CD4-positive, alpha-beta T cell treated with Interferon alpha-2 for 1 hour (primary cell): ENCODE results near the gene WRNIP1.
"Not testable (repeated sequence)": the region's sequence is repeated elsewhere in the genome, so short reads cannot be mapped to it uniquely, and the experiment has no call there.

ENCODE experiments used
- DNase-seq, 2 donors: peaks; one replicate each; pipeline ENCODE4 v3.0.0-alpha.2; 2020 to 2022

Gene WRNIP1

DNA sequence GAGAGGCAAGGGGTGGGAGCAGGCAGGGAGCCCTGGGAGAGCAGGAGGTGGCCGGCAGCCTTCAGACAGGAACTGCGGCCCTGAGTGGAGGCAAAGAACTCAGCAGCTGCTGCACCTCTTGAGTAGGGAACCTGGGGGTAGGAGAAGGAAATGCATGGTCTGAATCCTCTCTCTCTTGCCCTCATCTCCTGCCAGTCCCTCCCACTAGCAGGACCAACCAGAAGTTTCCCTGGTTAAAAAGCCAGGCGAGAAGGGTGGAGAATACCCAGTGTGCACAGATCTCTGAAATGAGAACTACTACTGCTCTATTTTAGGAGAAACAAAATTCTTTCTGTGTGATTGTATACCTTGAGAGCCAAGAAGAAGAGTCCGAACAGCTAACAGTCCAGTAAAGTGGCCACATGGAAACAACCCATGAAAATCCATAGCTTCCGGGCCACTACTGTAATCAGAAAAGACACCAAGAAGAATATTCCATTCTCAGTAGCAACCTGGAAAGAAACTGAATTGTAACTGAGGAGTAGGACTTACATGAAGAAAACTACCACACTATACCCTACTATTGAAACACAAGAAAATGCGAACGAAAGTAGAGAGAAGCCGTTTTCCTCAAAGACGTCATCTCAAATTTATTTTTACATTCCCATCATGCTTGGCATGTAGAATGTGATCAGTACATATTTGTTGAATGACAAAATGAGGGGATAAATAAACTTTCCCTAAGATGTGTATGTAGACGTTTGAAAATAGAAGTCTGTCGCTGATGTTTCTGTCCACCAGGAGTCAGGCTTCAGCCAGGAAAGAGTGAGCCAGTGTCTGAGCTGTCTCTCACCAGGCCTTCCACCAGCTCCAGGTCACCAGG lies 25.6 kb downstream of the WRNIP1 start:
- peak; percentile 69 to 73 for DNase-seq

DNA sequence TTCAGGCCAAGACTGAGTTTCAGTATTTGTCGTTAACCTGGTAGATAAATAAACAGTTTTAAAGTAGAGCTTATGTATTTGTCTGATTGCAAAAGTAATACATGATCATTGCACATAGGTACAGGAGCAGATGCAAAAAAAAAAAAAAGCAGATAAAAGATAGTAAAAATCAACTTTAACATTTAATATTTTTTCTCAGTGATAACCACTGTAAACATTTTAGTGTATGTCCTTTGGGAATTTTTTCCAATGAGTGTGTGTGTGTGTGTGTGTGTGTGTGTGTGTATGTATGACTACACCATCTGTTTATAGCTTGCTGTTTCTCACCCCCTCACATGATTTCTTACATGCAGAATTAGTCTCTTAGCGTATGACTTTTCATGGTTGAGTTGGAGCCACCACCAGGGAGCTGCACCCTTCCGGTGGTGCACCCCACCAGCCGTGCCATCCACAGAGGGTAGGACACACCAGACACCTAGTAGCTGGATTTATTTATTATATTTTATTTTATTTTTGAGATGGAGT lies 26.3 kb downstream of the WRNIP1 start:
- DNase-seq, result peak in 1 of 2 donors; percentile 30

DNA sequence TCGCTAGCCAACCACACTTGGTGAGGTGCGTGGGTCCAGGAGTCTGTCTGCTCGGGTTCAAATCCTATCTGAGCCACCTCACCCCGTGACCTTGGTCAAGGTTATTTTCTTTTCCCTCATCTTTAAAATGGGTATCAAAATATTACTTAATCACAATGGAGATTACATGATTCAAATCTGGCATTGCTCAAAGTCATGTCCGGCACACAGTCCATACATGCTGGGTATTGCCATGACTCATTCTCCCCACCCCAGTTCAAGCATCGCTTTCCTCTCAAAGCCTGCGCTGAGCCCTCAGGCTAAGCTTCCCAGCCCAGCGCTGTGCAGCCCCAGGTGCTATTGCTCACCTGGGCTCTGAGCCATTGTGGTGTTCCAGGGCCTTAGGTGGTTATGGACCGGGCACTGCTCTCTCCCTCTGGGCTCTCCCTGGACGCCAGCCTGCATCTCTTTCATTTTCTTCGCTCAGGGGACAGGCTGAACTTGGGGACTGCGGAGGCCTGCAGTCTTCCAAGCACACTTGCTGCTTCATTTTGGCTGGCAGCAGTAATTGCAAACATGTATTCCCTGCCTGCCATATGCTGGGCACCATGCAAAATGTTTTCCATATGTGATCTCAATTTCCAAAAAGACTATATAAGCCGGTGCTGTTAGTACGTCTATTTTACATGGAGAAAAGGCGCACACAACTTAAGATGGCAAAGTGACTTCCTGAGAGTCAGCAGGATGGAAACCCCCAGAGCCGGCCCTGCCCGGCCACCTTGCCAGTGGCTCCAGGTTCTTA lies 27.3 kb downstream of the WRNIP1 start:
- DNase-seq, result peak in 1 of 2 donors; percentile 31

DNA sequence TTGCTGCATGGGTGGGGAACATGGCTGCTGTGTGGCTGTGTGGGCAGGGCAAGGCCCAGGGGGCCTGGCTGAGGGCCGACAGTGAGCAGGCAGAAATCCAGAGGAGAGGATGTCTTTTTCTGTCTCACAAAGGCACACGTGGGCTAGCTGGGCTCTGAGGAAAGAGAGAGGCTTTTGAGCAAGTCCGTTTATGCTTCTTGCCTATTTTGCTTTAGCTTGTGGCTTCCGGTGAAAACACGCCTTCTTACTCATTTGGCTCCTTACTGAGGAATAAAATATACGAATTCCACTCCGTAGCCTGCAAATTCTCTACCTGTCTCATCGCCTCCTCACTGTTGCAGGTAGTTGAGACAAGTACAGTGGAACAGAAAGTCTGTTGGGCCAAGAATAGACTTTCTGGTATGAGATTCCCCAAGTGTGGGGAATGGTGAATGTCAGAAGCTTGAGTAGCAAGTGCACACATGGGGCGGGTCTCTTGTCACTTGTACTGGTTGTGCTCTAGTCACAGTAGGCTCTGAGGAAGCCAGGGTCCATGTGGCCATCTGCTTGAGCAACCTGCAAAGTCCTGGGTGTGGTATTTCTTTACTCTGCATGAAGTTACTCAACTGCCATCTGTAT lies 28.4 kb downstream of the WRNIP1 start:
- DNase-seq, result peak; percentile 32 to 59

DNA sequence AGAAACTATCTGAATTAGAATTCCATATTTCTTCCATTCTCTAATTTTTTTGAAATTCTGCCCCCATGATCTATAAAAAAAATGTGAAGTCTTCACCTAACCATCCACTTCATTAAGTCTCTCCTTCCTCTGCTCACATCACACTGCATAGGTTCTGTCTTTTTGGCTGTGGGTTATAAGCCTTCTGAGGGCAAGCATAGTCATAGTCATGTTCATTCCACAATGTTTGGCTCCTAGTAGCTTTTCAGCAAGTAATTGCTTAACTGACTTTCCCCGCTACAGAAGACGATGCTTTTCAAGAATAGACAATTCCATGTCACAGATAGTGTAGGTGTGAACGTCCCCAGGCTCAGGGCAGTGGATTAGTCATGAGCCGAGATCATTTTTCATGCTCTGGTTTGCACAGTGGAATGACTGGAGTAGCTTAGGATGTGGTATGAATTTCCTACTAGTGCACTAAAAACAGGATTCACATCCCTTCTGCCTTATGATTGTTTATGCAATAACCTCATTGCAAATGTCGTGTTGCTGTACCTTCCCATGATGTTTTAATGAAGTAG lies 29.1 kb downstream of the WRNIP1 start:
- no peak for DNase-seq

DNA sequence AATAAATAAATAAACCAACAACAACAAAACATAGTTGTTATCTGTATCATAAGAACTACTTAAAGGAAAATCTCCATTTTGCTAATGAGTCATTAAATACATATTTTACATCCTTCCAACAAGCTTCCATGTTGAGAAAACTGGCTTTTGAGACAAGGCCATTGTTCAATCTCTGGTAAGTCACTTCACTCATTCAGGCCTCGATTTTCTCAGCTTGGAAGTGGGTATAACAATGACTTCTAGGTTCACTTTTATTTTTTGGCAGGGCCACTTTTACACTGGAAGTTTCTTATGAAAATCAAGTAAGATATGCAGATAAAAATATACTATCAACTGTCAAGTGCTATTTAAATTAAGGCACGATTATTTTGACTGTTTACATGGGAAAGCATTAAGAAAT lies 30.0 kb downstream of the WRNIP1 start:
- no peak for DNase-seq

DNA sequence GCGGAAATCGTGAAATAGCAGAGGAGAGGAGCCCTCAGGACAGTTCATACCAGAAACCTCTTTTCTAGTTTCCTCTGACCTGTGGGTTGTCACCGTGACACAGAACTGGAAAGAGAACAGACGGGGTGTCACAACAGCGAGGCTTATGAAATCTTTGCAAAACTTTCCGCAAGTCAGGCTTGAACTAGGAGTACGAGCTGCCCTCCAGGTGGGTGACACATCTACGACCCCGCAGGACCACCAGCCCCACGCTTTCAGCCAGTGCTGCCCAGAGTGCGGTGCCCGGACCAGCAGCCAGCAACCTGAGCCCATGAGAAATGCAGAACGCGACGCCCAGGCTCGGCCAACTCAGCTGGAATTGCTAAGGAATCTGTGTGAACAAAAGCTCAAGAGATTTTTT lies 30.8 kb downstream of the WRNIP1 start:
- peak in 1 of 2 donors; percentile 40 for DNase-seq

DNA sequence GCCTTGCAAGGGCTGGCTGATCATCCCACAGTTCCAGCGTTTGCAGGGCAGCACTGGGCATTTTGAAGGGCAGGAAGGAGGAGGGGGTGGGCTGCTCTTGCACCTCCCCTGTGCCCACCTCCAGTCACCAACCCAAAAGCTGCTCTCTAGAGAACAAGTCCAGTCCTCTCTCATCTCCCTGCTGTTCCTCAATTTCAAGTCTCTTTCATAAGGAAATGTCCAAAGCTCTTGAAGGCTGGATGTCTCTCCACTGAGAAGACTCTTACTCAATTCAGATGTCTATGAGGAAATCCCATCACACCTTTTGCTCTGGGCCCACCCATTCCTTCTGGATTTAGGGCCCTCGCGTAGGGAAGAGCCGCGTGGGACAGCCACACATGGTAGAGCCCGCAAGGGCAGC lies 31.7 kb downstream of the WRNIP1 start:
- DNase-seq, result no peak

DNA sequence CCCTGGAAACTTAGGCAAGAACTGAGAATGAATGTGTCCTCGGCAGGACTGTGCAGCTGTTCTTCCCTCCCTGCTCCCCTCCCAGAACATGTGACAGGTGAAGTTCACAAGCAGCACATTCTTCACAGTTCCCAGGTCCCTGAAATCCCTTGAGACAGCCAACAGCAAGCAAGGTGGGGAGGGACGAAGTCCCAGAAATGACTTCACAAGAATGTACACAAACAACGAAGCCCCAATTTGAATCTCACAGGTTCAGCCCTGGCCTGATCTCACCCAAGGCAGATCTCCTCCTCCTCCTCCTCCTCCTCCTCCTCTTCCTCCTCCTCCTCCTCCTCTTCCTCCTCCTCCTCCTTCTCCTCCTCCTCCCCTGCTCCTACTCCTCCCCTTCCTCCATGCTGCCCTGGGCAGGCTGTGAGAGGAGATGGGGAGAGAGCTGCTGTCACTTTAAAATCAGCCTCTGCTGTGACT lies 32.4 kb downstream of the WRNIP1 start:
- DNase-seq, result no peak

DNA sequence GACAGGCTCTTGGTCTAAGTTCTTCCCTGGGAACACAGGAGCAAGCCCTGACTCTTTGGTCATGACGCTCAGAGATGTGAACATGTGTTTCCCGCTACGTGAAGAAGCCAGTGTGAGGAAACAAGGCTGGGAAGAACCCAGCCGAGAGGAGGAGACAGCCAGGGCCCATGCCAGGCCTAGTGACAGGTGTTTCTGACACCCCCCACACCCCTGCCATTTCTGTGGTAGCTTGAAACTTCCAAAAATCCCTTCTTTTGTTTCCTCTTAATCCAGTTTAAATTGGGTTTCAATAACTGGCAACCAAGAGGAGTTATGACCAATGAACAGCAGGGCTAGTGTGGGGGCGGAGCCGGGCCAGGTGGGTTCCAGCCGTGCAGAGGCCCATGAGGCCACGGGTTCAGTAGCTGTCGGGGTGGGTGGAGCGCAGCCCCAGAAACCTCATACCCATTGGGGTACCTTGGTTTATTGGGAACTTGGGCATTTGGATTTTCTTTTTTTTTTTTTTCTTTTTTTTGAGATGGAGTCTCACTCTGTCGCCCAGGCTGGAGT lies 33.5 kb downstream of the WRNIP1 start:
- DNase-seq, result no peak

DNA sequence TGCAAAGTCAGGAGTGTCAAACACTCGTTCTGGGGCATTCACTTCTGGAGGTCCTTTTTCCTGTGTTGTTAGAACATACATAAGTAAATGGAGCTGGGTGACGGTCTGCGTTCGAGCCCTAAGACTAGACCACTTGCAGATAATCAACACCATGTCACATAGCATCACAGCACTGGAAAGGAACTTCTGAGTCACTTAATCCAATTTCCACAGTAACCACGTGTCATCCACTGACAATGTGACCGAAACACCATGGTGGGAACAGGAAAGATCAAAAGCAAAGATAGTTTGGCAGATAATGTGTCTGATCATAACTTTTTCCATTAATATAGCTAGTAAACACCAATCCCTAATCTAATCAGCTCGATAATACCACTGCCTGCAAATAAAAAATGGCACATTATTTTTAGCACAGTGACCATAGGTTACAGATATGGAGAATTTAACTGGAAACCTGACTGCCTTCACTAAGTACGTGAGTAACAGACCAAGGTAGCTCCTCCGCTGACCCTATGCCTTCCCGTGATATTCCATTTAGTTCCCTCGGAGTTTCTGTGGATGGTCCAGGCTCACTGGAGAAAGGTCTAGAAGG lies 34.8 kb downstream of the WRNIP1 start:
- DNase-seq, result no peak

DNA sequence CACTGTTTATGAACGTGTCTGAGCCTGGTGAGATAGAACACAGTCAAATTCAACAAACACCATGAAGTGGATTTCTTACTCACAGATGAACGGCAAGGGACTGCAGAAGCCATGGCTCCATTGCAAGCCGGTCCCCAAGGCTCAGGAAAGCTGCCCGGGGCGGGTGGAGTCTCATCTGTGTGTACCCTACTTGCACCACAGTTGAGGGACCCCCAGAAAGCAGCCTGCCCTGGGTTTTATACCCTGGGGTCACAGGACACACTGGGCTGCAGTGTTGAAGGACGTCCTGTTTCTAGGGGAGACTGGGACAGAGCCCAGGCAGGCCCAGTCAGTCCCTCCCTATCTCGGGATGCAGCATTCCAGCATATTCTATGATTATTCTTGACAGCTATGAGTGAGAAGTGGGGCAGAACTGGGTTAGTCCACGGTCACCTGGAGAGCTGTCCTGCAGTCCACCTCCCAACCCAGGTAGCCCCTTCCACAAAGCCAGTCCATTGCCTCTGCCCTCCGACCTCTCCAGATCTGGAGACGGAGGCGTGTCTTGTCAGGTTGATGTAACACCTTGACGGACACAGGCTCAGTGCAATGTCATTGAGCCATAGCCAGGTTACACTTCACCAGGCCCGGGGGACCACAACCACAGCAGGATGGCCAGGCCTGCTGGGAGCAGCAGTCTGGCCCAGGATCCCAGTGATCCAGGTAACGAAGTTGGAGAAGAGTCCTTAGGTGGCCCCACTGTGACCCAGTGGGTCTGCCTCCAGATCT lies 35.5 kb downstream of the WRNIP1 start:
- no peak for DNase-seq

DNA sequence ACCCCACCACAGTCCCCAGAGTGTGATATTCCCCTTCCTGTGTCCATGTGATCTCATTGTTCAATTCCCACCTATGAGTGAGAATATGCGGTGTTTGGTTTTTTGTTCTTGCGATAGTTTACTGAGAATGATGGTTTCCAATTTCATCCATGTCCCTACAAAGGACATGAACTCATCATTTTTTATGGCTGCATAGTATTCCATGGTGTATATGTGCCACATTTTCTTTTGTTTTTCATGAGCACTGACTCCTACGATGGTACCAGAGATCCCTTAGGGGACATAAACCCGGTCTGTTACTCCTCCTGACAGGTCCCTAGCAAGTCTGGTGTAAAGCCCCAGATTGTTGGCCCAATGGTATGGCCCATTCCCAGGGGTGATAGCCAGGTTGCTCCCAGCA lies 36.5 kb downstream of the WRNIP1 start:
- DNase-seq, result not testable (repeated sequence)

DNA sequence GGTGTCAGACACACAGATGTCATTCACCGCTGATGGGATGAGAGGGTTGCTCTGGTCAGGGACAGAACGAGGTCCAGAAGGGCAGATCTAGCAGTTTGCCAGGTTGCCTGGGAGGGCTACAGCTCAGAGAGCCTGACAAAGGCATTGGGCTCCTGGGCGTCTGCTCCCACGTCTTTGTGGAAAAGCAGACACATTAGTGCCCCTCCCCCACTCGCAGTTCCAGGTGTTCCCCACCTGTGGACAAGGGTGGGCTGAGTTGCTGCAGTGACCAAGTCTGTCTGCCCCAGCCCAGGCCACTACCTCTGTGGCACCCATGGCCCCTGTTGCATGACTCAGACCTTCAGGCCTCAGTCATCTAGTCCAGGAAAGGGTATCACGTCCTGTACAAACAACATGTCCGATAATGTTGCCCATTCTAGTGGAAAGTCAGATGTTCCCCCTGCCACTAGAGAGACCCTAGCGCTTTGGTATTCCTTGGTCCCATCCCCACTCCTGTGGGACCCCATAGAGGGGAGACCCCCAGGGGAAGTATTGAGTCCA lies 37.4 kb downstream of the WRNIP1 start:
- no peak for DNase-seq

DNA sequence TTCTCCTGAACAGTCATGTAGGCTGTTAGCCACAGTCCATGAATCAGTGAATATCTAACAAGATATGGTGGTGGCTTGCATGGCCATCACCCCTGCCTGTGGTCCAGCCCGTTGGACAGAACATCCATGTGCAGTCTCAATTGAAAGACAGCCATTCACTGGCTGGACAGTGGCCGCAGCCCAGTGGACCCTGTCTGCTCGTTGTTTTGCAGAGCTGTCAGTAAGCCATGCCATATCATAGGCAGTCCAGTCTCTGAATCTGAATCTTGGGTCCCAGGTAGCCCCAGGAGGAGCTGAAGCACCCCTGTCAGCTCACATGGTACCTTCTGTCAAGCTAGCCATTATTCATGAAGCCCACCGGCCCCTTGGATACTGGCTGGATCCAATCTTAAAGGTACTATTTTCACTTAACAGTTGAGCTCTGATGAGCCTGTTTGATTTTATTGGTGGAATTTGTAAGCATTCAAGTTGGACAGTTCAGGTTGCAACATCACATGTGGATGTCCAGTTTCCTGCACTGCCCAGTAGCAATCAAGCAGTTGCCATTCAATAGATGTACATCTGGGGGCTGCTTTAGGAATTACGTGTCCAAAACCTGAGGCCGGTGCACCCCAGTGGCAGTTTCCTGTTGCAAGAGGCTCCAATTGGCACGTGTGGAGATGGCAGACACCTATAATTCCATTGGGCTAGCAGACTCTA lies 38.7 kb downstream of the WRNIP1 start:
- DNase-seq, result no peak

DNA sequence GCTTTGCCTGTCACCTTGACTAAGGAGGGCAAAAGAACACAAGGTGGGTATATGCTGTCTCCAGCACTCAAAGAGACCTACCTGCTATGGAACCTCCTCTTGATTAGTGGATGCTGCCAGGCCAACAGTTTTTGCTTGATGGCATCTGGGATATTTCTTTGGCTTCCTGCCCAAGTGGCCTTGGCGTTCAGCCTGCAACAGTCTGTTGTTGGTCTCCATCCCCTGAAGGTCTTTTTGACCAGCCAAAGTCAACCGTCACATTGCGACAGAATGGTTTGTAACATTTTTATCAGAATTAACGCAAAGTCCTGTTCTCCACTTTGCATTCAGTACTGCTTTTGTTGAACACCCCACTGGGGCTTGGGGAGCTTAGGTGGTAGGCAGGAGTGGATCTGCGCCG lies 39.3 kb downstream of the WRNIP1 start:
- DNase-seq, result no peak

DNA sequence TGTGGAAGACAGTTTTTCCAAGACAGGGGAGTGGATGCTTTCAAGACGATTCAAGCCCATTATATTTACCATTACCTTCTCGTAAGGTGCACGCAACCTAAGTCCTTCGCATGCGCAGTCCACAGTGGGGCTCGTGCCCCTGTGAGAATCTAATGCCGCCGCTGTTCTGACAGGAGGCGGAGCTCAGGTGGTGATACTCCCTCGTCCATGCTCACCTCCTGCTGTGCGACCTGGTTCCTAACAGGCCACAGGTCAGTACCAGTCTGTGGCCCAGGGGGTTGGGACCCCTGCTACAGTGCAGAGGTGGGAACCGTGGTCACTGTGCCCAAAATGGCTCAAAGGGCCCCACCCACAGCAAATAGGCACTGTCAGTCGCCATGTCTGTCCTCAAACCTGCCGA lies 39.8 kb downstream of the WRNIP1 start:
- DNase-seq, result no peak

DNA sequence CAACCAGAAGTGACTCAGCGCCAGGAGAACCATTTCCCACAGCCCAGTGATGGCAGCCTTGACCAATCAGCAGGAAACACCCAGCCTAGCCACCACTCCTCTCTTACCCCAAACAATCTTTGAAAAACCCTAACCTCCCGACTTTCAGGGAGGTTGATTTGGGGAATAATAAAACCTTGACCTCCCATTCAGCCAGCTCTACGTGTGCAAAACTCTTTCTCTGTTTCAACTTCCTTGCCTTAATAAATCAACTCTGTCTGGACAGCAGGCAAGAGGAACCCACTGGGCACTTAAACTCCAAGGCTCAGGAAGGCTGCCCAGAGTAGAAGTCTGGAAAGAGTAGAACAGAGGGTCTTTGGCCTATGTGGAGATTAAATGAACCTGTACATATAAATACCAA lies 41.5 kb downstream of the WRNIP1 start:
- no peak for DNase-seq

DNA sequence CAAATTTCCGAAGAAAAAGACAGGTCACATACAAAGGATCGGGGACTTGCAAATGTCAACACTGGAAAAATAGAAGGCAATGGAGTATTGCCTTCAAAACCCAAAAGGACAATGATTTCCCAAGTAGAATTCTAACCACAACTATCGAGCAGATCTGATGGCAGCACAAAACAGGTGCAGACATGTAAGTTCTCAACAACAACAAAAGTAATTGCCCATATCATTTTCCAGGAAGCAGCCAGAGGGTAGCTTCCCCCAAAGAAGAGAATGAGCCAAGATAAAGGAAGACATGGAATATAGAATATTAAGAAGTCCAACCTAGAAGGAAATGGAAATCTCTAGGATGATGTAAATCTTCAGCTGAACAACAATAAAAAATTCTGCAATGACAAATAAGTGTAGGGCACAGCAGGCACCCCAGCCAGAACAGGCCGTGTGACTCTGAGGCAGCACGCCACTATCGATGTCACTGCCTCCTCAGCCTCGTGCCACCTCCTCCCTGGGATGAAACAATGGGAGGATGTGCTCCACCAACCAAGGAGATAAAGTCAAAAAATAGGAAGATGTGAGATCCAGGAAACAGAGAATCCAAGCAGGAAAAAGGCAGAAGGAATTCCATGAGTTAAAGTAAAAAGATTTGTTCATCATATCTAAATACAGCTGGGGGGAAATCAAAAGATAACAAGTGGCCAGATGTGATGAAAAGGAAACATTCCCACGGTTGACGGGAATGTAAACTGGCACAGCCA lies 42.3 kb downstream of the WRNIP1 start:
- DNase-seq, result no peak

DNA sequence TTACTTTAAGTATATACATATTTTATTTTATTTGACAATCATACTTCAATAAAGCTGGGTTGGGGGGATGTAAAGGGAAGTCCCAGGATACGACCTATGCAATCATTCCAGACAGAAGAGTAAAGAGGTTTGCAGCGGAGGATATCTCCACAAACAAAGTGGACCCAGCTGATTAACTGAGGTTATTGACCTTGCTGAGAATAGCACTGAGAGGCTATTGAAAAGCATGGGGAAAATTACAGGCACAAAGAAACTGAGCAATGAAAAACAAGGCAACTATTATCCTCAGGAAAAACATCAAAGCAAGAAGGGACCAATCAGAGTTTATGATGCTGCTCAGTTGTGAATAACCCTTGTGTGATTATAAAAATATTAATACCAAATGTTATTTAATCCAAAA lies 43.8 kb downstream of the WRNIP1 start:
- DNase-seq, result no peak
